GM12873 (cell line): Measurements from ENCODE around the gene KLHL2.

Source experiments
- TF ChIP-seq, protein P1 (sequence below): IDR thresholded peaks from 2 replicates; pipeline ENCODE4 v1.5.1; 2012; ENCODE audit warnings: low read depth, mild to moderate bottlenecking, moderate library complexity, low read length, control low read depth; ENCODE audit not compliant: insufficient read depth; ENCODE audit errors: missing control alignments

The KLHL2 gene

DNA sequence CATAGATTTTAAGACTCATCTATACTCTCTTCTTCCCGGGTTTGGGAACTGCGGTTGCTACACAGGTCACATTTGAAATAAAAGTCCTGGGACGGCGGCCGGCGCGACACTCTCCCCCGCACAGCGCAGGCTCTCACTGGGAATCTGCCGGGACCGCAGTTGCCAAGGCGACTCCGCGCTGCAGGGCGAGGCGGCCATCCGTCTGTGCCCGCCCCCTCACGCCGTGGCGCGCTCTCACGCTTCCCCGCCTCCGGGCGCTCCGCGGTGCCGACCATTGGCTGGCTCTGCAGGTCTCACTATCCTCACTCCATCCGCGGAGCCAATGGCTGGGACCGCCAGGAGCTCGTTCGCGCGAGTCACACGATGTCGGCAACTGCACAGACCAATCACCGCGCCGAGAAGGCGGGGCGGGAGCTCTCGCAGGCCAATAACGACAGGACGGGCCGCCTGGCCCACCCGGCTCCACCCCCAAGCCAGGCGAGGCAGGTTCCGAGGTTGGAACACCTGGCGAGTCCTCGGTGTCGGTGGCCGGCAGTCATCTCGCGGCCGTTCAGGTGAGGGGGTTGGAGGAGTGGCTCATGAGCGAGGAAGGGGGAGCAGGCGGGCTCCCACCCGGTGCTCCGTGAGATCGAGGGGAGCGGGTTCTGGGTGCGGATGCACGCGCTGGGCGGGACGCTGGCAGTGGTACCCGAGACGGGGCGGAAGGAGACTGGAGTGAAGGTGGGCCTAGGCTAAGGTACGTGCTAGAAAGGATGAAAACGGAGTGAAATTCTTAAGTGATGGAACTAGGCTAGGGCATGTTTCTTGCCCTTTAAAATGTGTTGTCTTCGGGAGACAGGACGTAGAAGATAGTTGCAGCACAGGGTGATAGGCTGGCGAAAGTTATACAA lies 120.1 kb downstream of the KLHL2 start, which contains the start of gene MSMO1:
TSS of gene MSMO1 (plus strand) at position 459 of the 890 bp plus-strand sequence. CDS start 5,702 bp downstream, outside the sequence.
- TF ChIP-seq, protein P1, sequence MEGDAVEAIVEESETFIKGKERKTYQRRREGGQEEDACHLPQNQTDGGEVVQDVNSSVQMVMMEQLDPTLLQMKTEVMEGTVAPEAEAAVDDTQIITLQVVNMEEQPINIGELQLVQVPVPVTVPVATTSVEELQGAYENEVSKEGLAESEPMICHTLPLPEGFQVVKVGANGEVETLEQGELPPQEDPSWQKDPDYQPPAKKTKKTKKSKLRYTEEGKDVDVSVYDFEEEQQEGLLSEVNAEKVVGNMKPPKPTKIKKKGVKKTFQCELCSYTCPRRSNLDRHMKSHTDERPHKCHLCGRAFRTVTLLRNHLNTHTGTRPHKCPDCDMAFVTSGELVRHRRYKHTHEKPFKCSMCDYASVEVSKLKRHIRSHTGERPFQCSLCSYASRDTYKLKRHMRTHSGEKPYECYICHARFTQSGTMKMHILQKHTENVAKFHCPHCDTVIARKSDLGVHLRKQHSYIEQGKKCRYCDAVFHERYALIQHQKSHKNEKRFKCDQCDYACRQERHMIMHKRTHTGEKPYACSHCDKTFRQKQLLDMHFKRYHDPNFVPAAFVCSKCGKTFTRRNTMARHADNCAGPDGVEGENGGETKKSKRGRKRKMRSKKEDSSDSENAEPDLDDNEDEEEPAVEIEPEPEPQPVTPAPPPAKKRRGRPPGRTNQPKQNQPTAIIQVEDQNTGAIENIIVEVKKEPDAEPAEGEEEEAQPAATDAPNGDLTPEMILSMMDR = no peak

DNA sequence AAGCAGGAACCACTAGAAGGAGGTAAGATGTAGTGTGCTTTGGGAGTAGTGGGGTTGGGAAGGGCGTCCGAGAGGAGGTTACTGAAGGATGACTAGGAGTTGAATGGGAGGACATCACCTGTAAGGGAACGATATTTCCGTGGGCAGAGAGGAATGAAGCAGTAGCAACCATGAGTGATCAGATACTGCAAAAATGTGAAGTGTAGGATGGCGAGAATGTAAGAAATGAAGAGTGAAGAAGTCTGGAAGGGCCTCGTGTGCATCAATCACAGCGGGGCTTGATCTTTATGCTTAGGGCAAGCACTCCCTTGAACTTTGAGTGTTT lies 120.7 kb downstream of the KLHL2 start:
- TF ChIP-seq, protein P1 = no peak

DNA sequence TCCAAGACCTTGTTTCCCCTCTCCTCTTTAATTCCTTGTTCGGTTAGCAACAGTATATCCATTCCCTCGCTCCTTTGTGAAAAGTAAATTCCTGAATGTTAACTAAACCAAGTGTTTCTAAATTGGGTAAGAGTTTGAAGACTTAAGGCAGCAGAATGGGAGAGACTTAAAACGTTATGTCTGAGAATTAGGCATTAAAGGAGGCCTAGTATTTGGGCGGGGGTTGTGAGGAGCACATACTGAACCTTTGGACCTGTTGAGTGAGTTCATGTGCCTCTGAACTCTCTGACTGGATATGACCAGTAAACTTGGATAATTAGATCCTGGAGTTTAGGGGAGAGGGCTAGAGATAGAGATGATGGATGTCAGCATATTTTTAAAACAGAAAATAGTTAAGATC lies 121.3 kb downstream of the KLHL2 start:
- TF ChIP-seq, protein P1 = no peak

DNA sequence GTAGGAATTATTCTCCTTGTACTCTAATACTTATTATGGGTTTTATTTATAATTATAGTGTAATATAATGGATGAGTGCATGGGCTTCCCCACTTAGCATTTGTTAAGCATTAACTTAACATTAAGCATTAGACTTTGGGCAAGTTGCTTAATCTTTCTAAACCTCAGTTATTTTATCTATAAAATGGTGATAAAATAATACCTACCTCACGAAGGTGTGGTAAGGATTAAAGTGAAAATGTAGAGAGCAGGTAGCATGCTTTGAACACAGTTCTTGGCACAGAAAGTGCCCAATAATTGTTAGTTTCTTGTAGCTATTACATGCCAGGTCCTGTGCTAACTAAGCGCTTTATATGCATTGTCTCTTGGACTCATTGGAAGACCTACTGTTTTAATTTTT lies 122.7 kb downstream of the KLHL2 start:
- TF ChIP-seq, protein P1 = no peak

DNA sequence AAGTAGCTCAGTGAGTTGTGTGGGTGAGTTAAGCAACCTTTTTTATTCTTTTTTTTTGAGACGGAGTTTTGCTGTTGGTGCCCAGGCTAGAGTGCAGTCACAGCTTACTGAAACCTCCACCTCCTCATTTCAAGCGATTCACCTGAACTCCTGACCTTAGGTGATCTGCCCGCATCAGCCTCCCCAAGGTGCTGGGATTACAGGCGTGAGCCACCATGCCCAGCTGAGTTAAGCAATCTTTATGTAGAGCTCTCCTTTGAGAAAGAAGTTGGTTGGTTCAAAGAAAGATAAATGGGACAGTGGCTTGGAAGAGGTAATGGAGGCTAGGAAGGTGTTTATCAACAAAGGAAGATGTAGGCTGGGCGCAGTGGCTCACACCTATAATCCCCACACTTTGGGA lies 123.3 kb downstream of the KLHL2 start:
- TF ChIP-seq, protein P1 = no peak

DNA sequence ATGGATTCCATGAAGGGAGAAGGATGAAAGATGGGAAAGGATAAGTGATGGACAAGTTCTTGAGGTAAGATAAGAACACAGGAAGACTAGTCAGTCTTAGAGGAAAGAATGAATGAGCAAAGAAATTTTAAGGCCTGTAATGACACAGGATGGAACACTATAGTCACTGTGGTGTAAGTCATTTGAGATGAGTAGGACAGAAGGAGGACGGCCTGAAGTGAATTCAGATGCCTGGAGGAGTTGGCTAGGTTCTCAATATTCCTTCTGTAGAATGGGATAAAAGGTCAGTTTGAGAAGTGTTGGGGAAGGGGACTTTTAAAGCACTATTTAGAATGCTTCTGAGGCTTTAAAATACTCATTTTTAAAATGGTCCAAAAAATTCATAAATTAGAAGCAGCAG lies 124.0 kb downstream of the KLHL2 start:
- TF ChIP-seq, protein P1 = no peak

DNA sequence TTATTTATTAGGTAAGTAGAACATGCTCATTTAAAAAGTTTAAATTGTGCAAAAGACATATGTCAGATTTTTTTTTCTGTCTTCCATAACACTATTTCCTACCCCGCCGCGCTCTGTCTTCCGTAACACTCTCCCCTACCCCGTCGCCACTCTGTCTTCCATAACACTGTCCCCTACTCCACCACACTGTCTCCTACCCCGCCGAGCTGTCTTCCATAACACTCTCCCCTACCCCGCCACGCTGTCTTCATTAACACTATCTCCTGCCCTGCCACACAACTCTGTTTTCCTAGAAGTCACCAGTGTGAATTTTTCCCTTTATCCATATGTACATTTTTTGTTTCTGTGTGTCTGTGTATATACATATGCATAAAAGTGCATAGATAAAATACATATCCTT lies 124.5 kb downstream of the KLHL2 start:
- TF ChIP-seq, protein P1 = no peak
